Body of pancreas (tissue), 4 donors: ENCODE data around the gene FAM240A.

Experiments used
- POLR2A ChIP-seq, 3 donors: fragments of 450-650 bp; IDR thresholded peaks; one replicate each; pipeline ENCODE4 v1.6.1; 2016; ENCODE audit warnings: antibody characterized with exemption in 3 of 3, mild to moderate bottlenecking in 2 of 3
- TF ChIP-seq, protein P1 (sequence below), 7 experiments: fragments of 450-650 bp in 4 of 7; fragments of 200-600 bp in 3 of 7; sonication (generic) in 3 of 7; IDR thresholded peaks; one replicate each; pipeline ENCODE4 v1.5.1; 2016 to 2019; ENCODE audit warnings: antibody characterized with exemption in 7 of 7

DNA sequence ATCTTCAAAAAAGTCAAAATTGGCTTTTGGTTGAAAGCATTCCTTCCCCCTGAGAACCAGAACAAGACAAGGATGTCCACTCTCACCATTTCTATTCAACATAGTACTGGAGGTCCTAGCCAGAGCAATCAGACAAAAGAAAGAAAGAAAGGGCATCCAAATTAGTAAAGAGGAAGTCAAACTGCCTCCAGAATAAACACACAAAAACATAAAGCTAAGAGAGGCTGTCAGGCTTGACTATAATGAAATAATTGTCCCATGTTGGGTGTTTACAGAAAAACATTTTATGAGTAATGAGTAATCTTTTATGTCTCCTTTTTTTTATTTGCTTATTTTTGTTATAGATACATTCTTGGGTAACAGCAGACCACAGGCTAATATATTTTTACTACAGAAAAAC, 18.3 kb upstream of the FAM240A start:
- TF ChIP-seq, protein P1, sequence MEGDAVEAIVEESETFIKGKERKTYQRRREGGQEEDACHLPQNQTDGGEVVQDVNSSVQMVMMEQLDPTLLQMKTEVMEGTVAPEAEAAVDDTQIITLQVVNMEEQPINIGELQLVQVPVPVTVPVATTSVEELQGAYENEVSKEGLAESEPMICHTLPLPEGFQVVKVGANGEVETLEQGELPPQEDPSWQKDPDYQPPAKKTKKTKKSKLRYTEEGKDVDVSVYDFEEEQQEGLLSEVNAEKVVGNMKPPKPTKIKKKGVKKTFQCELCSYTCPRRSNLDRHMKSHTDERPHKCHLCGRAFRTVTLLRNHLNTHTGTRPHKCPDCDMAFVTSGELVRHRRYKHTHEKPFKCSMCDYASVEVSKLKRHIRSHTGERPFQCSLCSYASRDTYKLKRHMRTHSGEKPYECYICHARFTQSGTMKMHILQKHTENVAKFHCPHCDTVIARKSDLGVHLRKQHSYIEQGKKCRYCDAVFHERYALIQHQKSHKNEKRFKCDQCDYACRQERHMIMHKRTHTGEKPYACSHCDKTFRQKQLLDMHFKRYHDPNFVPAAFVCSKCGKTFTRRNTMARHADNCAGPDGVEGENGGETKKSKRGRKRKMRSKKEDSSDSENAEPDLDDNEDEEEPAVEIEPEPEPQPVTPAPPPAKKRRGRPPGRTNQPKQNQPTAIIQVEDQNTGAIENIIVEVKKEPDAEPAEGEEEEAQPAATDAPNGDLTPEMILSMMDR (IDR thresholded peaks at IDR 0.05) = no peak
- no peak for TF ChIP-seq POLR2A (IDR thresholded peaks at IDR 0.05)
